UCSD-AML1 (cell line): Measurements from ENCODE around the gene RBMX2.

Experiments used
- DNase-seq: peaks from one replicate; lab custom pipeline; 2025; ENCODE audit not compliant: unreplicated experiment; lab: John Stamatoyannopoulos, UW

RBMX2 gene

GRCh38 chrX:130444641-130445336 is 43.0 kb downstream of the RBMX2 start:
- DNase-seq, result no peak

DNA sequence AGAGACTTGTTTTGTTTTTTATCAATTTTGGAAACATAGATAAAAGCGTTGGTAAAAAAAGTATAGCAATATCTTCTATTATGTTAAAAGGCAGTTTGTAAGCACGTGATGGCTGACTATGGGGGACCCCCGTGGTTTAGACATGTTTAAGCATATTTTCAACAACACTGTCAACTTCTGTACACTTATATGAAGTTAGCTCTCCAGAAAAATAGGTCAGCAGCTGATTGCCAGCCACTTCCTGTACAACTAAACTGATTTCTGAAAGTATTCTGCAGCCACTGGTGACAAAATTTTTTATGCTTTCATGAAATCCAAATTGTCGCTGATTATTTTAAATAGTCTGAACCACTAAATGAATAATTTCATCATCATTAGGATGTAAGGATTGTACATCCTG is 45.2 kb downstream of the RBMX2 start:
- DNase-seq, result no peak
